ENCODE results near the gene ABCC4. TPM values are rescaled to one million over a fixed set of nuclear protein-coding genes. Genes with fewer than 3 reads are reported as not detected.

Gene ABCC4
- total and polyA plus RNA-seq, 2 donors (not counting 1 experiment from before 2014, with no cell fraction given): 35.2 to 98.8 TPM

GRCh38 chr13:95226476-95226875 lies 74.8 kb downstream of the ABCC4 start:
- Histone ChIP-seq H3K27me3 (ENCODE audit: control insufficient read depth, insufficient read depth, low read length) (no peaks in the 10 kb centered on the region), H3K4me1 (ENCODE audit: control insufficient read depth, extremely low read depth, insufficient read depth, low read length) (no peaks in the 10 kb centered on the region), H3K4me2 (ENCODE audit: extremely low read depth, insufficient read depth, low read length) (no peak overlapping the region), H3K36me3 (ENCODE audit: control insufficient read depth, insufficient read depth, low read length) (peaks cover 2% of the 10 kb centered on the region), H3K27ac (ENCODE audit: insufficient read depth, low read length) (no peak overlapping the region), H3K4me3 (replicated peaks in 1 of 4; ENCODE audit: control extremely low read depth in 1 of 4, insufficient read depth in 1 of 4, low read depth in 3 of 4, low read length in 4 of 4) (no peak overlapping the region), H2AFZ (ENCODE audit: low read length) (no peak overlapping the region), H3K9ac (ENCODE audit: insufficient read depth, low read length) (no peak overlapping the region), H4K20me1 (ENCODE audit: control insufficient read depth, extremely low read depth, insufficient read depth, low read length) (no peaks in the 10 kb centered on the region), H3K9me3 (ENCODE audit: control insufficient read depth, insufficient read depth, low read depth, low read length) (no peaks in the 10 kb centered on the region), H3K79me2 (ENCODE audit: control insufficient read depth, insufficient read depth, low read length) (peaks cover 3% of the 10 kb centered on the region)
- DNase-seq (ENCODE audit: low read depth in 2 of 2): no peak
- TF ChIP-seq EZH2 (IDR thresholded peaks at IDR 0.05; ENCODE audit: low read length, missing control alignments) (no peak), CTCF (conservative IDR thresholded peaks at IDR 0.05 in 1 of 2, IDR thresholded peaks at IDR 0.05 in 1 of 2; ENCODE audit: low read depth in 1 of 2, low read length in 2 of 2) (no peak)

GRCh38 chr13:95226050-95226449 lies 75.2 kb downstream of the ABCC4 start:
- no peaks in the 10 kb centered on the region for H4K20me1 ChIP-seq (ENCODE audit: control insufficient read depth, extremely low read depth, insufficient read depth, low read length)

GRCh38 chr13:95224064-95224463 lies 77.2 kb downstream of the ABCC4 start:
- Histone ChIP-seq H3K4me1 (ENCODE audit: control insufficient read depth, extremely low read depth, insufficient read depth, low read length) (no peaks in the 10 kb centered on the region), H3K9ac (ENCODE audit: insufficient read depth, low read length) (no peak overlapping the region), H2AFZ (ENCODE audit: low read length) (no peak overlapping the region), H3K36me3 (ENCODE audit: control insufficient read depth, insufficient read depth, low read length) (peaks cover 2% of the 10 kb centered on the region), H3K4me2 (ENCODE audit: extremely low read depth, insufficient read depth, low read length) (no peak overlapping the region), H3K27ac (ENCODE audit: insufficient read depth, low read length) (no peak overlapping the region), H3K79me2 (ENCODE audit: control insufficient read depth, insufficient read depth, low read length) (peaks cover 3% of the 10 kb centered on the region), H3K9me3 (ENCODE audit: control insufficient read depth, insufficient read depth, low read depth, low read length) (no peaks in the 10 kb centered on the region), H3K4me3 (replicated peaks in 1 of 4; ENCODE audit: control extremely low read depth in 1 of 4, insufficient read depth in 1 of 4, low read depth in 3 of 4, low read length in 4 of 4) (no peak overlapping the region), H3K27me3 (ENCODE audit: control insufficient read depth, insufficient read depth, low read length) (no peaks in the 10 kb centered on the region), H4K20me1 (ENCODE audit: control insufficient read depth, extremely low read depth, insufficient read depth, low read length) (no peaks in the 10 kb centered on the region)
- TF ChIP-seq EZH2 (IDR thresholded peaks at IDR 0.05; ENCODE audit: low read length, missing control alignments): no peak
- no peak for TF ChIP-seq CTCF (conservative IDR thresholded peaks at IDR 0.05 in 1 of 2, IDR thresholded peaks at IDR 0.05 in 1 of 2; ENCODE audit: low read depth in 1 of 2, low read length in 2 of 2)
- no peak for DNase-seq (ENCODE audit: low read depth in 2 of 2)

More at GRCh38 chr13:95226050-95226449, 75.2 kb downstream of the ABCC4 start:
- peaks cover 3% of the 10 kb centered on the region for H3K79me2 ChIP-seq (ENCODE audit: control insufficient read depth, insufficient read depth, low read length)
- TF ChIP-seq EZH2 (IDR thresholded peaks at IDR 0.05; ENCODE audit: low read length, missing control alignments) (no peak), CTCF (conservative IDR thresholded peaks at IDR 0.05 in 1 of 2, IDR thresholded peaks at IDR 0.05 in 1 of 2; ENCODE audit: low read depth in 1 of 2, low read length in 2 of 2) (no peak)
- H3K4me1 ChIP-seq (ENCODE audit: control insufficient read depth, extremely low read depth, insufficient read depth, low read length): no peaks in the 10 kb centered on the region
- no peak for DNase-seq (ENCODE audit: low read depth in 2 of 2)
- no peaks in the 10 kb centered on the region for H3K9me3 ChIP-seq (ENCODE audit: control insufficient read depth, insufficient read depth, low read depth, low read length)
- no peak overlapping the region for H3K27ac ChIP-seq (ENCODE audit: insufficient read depth, low read length)
- H3K9ac ChIP-seq (ENCODE audit: insufficient read depth, low read length): no peak overlapping the region
- H3K4me2 ChIP-seq (ENCODE audit: extremely low read depth, insufficient read depth, low read length): no peak overlapping the region
- H3K36me3 ChIP-seq (ENCODE audit: control insufficient read depth, insufficient read depth, low read length): peaks cover 2% of the 10 kb centered on the region
- no peak overlapping the region for H3K4me3 ChIP-seq (replicated peaks in 1 of 4; ENCODE audit: control extremely low read depth in 1 of 4, insufficient read depth in 1 of 4, low read depth in 3 of 4, low read length in 4 of 4)
- no peak overlapping the region for H2AFZ ChIP-seq (ENCODE audit: low read length)
- H3K27me3 ChIP-seq (ENCODE audit: control insufficient read depth, insufficient read depth, low read length): no peaks in the 10 kb centered on the region
